ENCODE results near the gene DRC7.
A peak's percentile ranks its signal among the peaks of the same experiment; 100 is the strongest.
"Not testable (repeated sequence)": the region's sequence is repeated elsewhere in the genome, so short reads cannot be mapped to it uniquely, and the experiment has no call there.

DRC7 gene

GRCh38 chr16:57697896-57698537 is 3.4 kb downstream of the DRC7 start:
- no peak for DNase-seq

DNA sequence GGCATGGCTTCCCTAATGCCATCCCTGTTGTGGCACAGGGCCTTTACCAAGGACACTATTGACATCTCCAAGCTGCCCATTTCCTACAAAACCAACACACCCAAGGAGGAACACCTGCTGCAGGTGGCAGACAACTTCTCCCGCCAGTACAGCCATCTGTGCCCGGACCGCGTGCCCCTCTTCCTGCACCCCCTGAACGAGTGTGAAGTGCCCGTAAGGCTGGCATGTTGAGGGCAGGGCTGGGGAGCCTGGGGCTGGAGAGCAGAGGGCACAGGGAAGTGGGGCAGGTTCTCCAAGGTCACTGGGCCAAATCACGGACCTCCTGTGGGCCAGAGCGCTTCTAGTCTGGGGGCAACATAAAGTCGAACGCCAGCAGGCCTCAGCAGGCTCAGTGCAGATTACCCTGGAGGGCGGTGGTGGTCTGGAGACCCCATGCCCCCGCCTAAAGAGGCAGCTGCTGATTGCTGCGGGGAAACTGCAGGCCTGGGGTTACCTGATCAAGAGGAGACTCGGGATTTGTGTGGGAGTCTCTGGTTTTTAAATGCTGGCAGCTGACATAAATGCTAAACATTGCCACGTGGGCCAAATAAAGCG is 4.3 kb downstream of the DRC7 start:
- DNase-seq: no peak

DNA sequence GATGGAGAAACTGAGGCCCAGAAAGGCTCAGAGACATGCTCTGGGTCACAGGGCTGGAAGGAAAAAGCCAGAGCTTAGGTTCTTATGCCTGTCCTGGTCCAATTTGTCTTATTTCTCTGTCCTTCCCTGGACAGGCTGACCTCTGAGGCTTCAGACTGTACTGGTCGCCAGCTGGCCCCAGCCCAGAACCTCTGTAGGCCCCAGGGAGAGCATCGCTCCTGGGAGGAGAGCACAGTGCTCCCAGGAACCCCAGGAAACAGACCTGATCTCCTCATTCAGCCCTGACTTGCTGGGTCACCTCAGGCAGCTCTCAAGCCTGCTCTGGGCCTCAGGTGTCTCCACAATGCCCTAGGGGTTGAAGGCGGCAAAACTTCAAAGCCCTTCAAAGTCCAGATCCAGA is 4.9 kb downstream of the DRC7 start:
- DNase-seq: no peak

- DNase-seq: no peak
Observed at GRCh38 chr16:57699899-57700298, 5.3 kb downstream of the DRC7 start.

DNA sequence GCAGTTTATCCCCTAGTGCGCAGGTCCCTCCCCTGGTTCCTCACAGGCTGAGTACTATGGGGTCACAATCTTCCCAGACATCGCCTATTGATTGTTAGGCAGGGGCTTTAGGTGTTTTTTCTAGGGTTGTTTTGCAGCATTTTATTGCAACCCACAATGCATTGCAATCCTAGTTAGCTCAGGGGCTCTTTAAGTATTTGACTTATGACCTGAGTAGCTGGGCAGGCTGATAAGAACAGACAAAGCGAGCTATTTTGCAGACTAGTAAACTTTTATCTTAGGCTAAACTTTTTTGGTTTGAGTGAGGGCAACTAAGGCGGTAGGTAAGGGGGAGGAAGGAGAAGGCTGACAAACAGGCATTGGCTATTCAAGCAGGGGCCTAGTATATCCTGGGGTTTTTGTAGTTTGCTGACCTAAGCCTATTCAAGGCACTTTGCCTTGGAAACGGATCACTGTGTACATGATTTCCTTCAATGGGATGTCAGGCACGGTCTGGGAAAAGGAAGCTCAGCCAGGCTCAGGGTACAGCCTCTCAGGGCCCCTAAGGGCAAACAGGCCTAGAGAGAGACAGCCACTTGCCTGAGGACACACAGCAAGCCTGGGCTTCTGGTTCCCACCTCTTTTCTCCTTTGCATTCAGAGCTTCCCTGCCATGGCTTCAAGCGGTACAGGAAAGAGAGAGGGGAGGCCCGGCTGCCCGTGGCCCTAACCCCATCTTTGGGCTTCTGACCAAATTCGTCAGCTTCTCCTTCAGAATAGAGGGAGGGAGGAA is 6.4 kb downstream of the DRC7 start:
- no peak for DNase-seq

DNA sequence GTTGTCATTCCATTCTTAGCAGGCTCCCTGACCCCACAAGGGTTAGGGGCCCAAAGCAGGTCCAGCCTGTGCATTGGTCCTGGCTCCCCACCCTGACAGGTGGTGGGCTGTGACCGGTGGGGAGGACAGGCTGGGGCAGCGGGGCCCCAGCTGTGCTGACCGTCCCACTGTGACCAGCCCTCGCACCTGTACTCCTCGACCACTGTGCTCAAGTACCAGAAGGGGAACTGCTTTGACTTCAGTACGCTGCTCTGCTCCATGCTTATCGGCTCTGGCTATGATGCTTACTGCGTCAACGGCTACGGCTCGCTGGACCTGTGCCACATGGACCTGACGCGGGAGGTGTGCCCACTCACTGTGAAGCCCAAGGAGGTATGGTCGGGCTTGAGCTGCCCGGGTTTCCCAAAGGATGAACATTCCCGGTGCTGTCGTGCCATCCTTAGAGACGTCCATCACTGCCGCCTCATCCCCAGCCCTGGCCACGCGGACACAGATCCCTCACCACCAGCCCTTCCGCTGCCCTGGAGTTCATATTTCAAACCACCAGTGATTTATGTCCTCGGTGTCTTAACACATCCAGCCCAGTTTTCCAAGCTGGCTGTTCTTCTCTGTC is 7.3 kb downstream of the DRC7 start:
- DNase-seq: no peak

- DNase-seq: no peak
Observed at GRCh38 chr16:57703416-57704010, 8.9 kb downstream of the DRC7 start.

GRCh38 chr16:57704011-57704904 is 9.7 kb downstream of the DRC7 start:
- no peak for DNase-seq

DNA sequence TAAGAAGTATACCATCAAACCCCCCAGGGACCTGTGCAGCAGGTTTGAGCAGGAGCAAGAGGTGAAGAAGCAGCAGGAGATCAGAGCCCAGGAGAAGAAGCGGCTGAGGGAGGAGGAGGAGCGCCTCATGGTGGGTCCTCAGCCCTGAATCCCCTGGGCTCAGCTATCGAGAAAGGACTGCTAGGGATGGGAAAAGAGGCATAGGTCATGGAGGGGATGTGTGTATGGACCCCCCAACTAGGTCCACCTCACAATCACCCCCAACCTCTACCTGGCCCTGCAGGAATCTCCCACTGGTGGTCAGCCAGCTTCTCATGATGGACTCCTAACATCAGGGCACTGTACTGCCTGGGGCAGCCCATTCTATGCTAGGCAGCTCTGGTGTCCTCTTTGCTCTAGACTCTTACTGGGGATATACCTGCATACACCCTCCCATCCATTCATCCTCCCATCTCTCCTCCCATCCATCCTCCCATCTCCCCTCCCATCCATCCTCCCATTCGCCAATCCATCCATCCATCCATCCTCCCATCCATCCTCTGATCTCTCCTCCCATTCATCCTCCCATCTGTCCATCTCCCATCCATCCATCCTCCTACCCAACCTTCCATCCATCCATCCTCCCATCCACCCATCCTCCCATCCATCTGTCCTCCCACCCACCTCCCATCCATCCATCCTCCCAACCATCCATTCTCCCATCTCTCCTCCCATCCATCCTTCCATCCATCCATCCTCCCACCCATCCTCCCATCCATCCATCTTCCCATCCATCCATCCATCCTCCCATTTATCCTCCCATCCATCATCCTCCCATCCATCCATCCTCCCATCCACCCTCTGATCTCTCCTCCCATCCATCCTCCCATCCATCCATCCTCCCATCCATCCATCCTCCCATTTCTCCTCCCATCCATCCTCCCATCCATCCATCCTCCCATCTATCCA is 10.6 kb downstream of the DRC7 start:
- DNase-seq: no peak

DNA sequence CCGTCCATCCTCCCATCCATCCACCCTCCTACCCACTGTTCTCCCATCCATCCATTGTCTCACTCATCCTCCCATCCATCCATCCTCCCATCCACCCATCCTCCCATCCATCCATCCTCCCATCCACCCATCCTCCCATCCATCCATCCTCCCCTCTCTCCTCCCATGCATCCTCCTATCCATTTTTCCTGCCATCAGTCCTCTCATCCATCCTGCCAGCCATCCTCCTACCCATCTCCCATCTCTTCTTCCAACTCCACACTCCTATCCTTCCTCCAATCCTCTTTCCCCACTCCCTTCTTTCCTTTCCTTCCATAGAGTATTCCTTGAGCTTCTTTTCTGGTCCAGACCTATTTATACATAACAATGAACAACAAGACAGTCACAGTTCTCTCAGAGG is 12.1 kb downstream of the DRC7 start:
- DNase-seq: no peak

DNA sequence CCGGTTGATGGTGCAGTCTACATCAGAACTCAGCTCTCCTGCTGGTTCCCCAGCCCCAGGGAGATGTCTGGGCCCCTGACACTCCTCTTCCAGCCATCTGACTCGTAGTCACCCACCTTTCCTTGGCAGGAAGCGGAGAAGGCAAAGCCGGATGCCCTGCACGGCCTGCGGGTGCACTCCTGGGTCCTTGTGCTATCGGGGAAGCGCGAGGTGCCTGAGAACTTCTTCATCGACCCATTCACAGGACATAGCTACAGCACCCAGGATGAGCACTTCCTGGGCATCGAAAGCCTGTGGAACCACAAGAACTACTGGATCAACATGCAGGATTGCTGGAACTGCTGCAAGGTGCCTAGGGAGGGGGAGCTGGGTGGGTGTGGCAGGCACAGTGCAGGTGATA is 12.7 kb downstream of the DRC7 start:
- no peak for DNase-seq

DNA sequence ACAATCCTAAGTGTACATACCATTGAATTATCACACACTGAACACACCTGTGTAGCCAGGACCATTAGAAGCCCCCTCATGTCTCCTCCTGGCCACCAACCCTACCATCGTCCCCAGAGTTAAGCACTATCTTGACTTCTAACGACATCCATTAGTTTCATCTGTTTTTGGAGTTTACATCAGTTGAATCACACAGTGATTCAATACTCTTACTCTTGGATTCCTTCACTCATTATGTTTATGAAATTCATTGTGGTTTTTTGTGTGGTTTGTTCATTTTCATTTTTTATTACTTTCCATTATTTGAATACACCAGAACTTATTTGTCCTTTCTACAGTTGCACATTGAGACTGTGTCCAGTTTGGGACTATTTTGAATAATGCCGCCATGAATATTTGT is 13.6 kb downstream of the DRC7 start:
- DNase-seq: no peak

GRCh38 chr16:57709663-57710062 is 15.1 kb downstream of the DRC7 start:
- no peak for DNase-seq

GRCh38 chr16:57711346-57711745 is 16.7 kb downstream of the DRC7 start:
- no peak for DNase-seq

DNA sequence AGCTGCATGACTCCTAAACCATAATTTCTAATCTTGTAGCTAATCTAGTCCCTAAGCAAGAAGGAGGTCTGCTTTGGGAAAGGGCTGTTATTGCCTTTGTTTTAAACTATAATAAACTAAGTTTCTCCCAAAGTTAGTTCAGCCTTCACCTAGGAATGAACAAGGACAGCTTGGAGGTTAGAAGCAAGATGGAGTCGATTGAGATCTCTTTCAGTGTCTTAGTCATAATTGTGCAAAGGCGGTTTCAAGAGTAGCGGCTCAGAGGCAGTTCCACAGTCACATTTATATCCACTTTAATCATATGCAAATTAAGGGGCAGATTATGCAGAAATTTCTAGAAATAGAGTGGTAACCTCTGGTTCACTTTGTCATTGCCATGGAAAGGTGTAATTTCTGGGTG is 17.4 kb downstream of the DRC7 start:
- no peak for DNase-seq

DNA sequence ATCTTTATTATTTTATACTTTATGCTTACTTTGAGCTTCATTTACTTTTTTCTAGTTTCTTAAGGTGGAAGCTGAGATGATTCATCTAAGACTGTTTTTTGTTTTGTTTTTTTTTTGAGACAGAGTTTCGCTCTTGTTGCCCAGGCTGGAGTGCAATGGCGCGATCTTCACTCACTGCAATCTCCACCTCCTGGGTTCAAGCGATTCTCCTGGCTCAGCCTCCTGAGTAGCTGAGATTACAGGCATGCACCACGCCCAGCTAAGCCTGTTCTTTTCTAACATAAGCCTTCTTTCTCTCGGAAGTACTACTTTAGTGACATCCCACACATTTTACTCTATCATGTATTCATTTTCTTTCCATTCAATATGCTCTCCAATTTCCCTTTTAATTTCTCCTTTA is 18.0 kb downstream of the DRC7 start:
- not testable (repeated sequence) for DNase-seq

- no peak for DNase-seq
Observed at GRCh38 chr16:57713596-57713995, 19.0 kb downstream of the DRC7 start.

GRCh38 chr16:57714047-57714446 is 19.4 kb downstream of the DRC7 start:
- DNase-seq: no peak

DNA sequence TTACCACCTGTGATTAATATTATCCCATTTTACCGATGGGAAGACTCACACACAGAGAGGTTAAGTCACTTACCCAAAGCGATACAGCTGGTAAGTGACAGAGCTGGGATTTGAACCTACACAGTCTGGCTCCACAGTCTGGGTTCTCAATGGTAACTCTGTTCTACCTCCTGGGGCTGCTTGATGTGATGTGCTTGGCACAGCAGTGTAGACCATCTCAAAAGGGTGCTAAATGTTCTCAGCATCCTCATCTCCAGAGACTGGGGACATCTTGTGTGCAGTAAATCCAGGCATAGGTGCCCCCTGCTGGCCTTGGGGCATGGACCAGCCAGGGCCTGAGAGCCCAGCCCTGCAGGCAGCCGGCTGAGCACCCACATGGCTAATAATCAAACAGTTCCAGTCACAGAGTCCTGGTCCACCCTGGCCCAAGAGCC is 25.6 kb downstream of the DRC7 start:
- peak; percentile 57 for DNase-seq

DNA sequence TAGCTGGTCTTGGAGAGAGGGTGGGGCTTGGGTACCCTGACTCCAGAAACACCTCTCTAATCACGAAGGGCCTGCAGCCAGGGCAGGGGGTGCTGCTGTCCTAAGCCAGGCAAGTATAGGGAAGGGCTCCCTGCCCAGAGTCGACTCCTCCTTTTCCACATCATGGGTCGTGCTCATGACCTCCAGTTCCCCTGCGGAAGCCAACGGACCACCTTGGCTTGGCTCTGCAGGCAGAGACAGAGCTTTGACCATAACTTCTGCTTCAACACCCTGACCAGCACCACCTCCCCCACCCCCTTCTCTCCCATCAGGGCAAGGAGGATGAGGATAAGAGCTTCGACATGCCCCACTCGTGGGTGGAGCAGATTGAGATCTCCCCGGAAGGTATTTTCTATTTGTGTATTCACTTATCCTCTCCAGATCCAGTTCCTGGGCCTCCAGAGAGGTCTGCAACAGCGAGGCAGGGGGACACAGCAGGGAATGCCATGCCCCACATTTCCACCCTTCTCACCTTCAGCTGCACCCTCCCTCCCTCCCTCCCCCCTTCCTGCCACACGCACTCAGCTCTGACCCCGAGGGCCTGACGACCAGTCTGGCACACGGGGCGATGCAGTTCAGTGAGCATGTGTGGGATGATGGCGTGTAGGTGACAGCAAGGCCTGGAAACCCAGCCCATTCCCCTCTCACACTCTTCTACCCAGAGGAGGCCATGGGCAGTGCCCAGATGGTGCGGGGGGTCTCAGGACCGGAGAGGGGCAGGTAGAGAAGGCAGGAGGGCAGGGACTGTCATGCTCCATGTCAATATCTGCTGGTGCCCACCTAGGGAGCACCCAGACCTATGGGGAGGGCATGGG is 27.0 kb downstream of the DRC7 start:
- DNase-seq: no peak
